GM12878 (cell line): ENCODE results near the gene SPRY4. TPM values are rescaled to one million over a fixed set of nuclear protein-coding genes. Genes with fewer than 3 reads are reported as not detected.
"Not testable (repeated sequence)": the region's sequence is repeated elsewhere in the genome, so short reads cannot be mapped to it uniquely, and the experiment has no call there.

ENCODE experiments used
- ATAC-seq: fragments of 200-7000 bp; cut with Tn5 transposase; 3 replicates; pipeline ENCODE4 v1.9.1; 2020; ENCODE audit warnings: mild to moderate bottlenecking, moderate library complexity
- BruUV-seq: library from RNA; stranded (reverse); fragments of 400-500 nt; replicated peaks from 2 replicates; lab custom pipeline; 2021; lab: Mats Ljungman, UMichigan
- CTCF ChIA-PET: fragments of 300-600 bp; sonication (Branson Sonifier 250); formaldehyde crosslinking; extraction: SDS; loops from one replicate; lab custom pipeline; 2021; ENCODE audit warnings: inconsistent platforms; lab: Yijun Ruan, JAX
- POLR2A ChIA-PET: fragments of 350-600 bp; formaldehyde crosslinking; extraction: SDS; loops from one replicate; lab custom pipeline; 2021; ENCODE audit warnings: inconsistent platforms; lab: Charles Lee
- RAD21 ChIA-PET: fragments of 300-600 bp; sonication (Branson Sonifier 250); formaldehyde crosslinking; loops from one replicate; lab custom pipeline; 2023; ENCODE audit warnings: antibody characterized with exemption; ENCODE audit not compliant: unreplicated experiment; lab: Charles Lee
- SMC1A ChIA-PET: fragments of 300-600 bp; sonication (Branson Sonifier 250); formaldehyde crosslinking; loops from one replicate; lab custom pipeline; 2023; ENCODE audit not compliant: unreplicated experiment, uncharacterized antibody; lab: Charles Lee
- DNase-seq: peaks from one replicate; pipeline ENCODE4 v3.0.0-alpha.2; 2011; ENCODE audit warnings: low read depth, low spot score
- FAIRE-seq: peaks from 3 replicates; lab custom pipeline; 2011; peaks lifted over from hg19 to GRCh38; lab: Jason Lieb, UNC
- H2AFZ ChIP-seq: 2 replicates; pipeline ENCODE4 v1.6.0; 2011; ENCODE audit warnings: low read depth, low read length, control low read depth; ENCODE audit not compliant: control insufficient read depth
- H3K27ac ChIP-seq: 2 replicates; pipeline ENCODE4 v1.5.1; 2011; ENCODE audit warnings: control low read depth; ENCODE audit not compliant: control insufficient read depth, insufficient read depth
- H3K27me3 ChIP-seq, 2 experiments: replicated peaks in 1 of 2; 2 replicates each; pipeline versions ENCODE4 v1.6.0 to v1.6.1; 2011; ENCODE audit warnings: low read length in 1 of 2; ENCODE audit not compliant: control insufficient read depth in 2 of 2, insufficient read depth in 2 of 2
- H3K36me3 ChIP-seq, 2 experiments: 2 replicates each; pipeline ENCODE4 v1.5.1; 2011; ENCODE audit warnings: low read length in 1 of 2; ENCODE audit not compliant: control insufficient read depth in 2 of 2, insufficient read depth in 2 of 2
- H3K4me1 ChIP-seq: 2 replicates; pipeline ENCODE4 v1.6.1; 2011; ENCODE audit warnings: mild to moderate bottlenecking, low read length, moderate library complexity, mixed read lengths; ENCODE audit not compliant: control insufficient read depth, insufficient read depth
- H3K4me2 ChIP-seq: 2 replicates; pipeline ENCODE4 v1.6.0; 2011; ENCODE audit warnings: control low read depth; ENCODE audit not compliant: control insufficient read depth, insufficient read depth
- H3K4me3 ChIP-seq: fragments of 200-600 bp; sonication (generic); 2 replicates; pipeline ENCODE4 v1.5.1; 2016
- H3K79me2 ChIP-seq: 2 replicates; pipeline ENCODE4 v1.6.0; 2011; ENCODE audit warnings: low read length; ENCODE audit not compliant: control insufficient read depth, insufficient read depth
- H3K9ac ChIP-seq: 2 replicates; pipeline ENCODE4 v1.8.0; 2011; ENCODE audit warnings: low read length, control low read depth, mixed read lengths; ENCODE audit not compliant: control insufficient read depth, insufficient read depth
- H3K9me3 ChIP-seq: replicated peaks from 3 replicates; pipeline ENCODE4 v1.5.1; 2011; ENCODE audit warnings: mild to moderate bottlenecking, low read length; ENCODE audit not compliant: control insufficient read depth, insufficient read depth
- H4K20me1 ChIP-seq: 2 replicates; pipeline ENCODE4 v1.6.0; 2011; ENCODE audit not compliant: control insufficient read depth, insufficient read depth
- CBX3 ChIP-seq: fragments of 200-600 bp; sonication (generic); IDR thresholded peaks from 2 replicates; pipeline ENCODE4 v1.6.1; 2016; ENCODE audit warnings: low read depth, borderline replicate concordance
- PRDM15 ChIP-seq: fragments of 450-650 bp; formaldehyde crosslinking; IDR thresholded peaks from 2 replicates; pipeline ENCODE4 v1.4.0; 2020; ENCODE audit warnings: mild to moderate bottlenecking, moderate library complexity
- WGBS: methylation state at CpG from one replicate; pipeline ENCODE4 v1.1.6; 2016; ENCODE audit warnings: low lambda C conversion rate; ENCODE audit not compliant: insufficient replicate concordance, insufficient coverage; ENCODE audit errors: missing lambda C conversion rate; 5-methylcytosine and 5-hydroxymethylcytosine counted together
- in situ Hi-C: fragments of 300-500 bp; cut with MboI; formaldehyde crosslinking; loops from 9 replicates; pipeline ENCODE4 v1.14.3; 2018; ENCODE audit warnings: mixed read lengths
- intact Hi-C: fragments of 100-400 bp; cut with micrococcal nuclease; formaldehyde crosslinking; loops from one replicate; pipeline ENCODE4 v1.14.2; 2022; ENCODE audit not compliant: unreplicated experiment
- polyA plus RNA-seq, 11 experiments: library from polyadenylated mRNA; depleted of rRNA in 4 of 11; unstranded in 6 of 11; stranded (reverse) in 5 of 11; fragments of >200 nt; fragmentation: Nextera tagmentation in 4 of 11; fragmentation: Illumina TruSeq in 1 of 11; extraction: Ambion mirVana in 4 of 11; extraction: Trizol in 1 of 11; gene quantifications; 1 replicate in 1 of 11; 2 replicates in 10 of 11; pipeline versions ENCODE4 v1.2.1 to v1.2.3, GENCODE V29; 2011 to 2016; ENCODE audit warnings: inconsistent platforms in 2 of 11, missing spikeins in 2 of 11, low read depth in 1 of 11
- total RNA-seq, 4 experiments: library from RNA; depleted of rRNA in 3 of 4; stranded (reverse); fragments of >200 nt in 3 of 4; fragmentation: Illumina TruSeq in 1 of 4; extraction: Trizol in 1 of 4; gene quantifications; 2 replicates each; pipeline versions ENCODE4 v1.2.1 to v1.2.3, GENCODE V29; 2013 to 2021

The SPRY4 gene
- total and polyA plus RNA-seq, 10 of the 15 experiments (the other 5 are each of a cell fraction or from before 2014, with no cell fraction given) = 0.04 to 1.4 (median 0.18) TPM; not detected in 1

GRCh38 chr5:142298789-142299188 lies 26.0 kb downstream of the SPRY4 start (continued):
- TF ChIP-seq PRDM15 (CRISPR knock-in tag) (no peak), CBX3 (no peak)
- TF ChIP-seq, all 136 proteins: peak for 0

- intact Hi-C loops, POLR2A ChIA-PET, H3K4me3 ChIP-seq, ATAC-seq, BruUV-seq, H3K79me2 ChIP-seq, RAD21 ChIA-PET, H4K20me1 ChIP-seq, H3K4me1 ChIP-seq, H2AFZ ChIP-seq, FAIRE-seq, H3K4me2 ChIP-seq, in situ Hi-C loops, H3K9me3 ChIP-seq, H3K27me3 ChIP-seq, H3K36me3 ChIP-seq, H3K27ac ChIP-seq, DNase-seq, H3K9ac ChIP-seq: not testable (repeated sequence)
- WGBS = 52% methylated on average over 4 of the region's 5 CpGs
- SMC1A ChIA-PET = interaction anchor here (1.0 kb wide), 2 partner anchors 9 to 13 kb away, joined by 3 to 4 read pairs; no protein-coding TSS in a partner anchor
- CTCF ChIA-PET = interaction anchor here (0.7 kb wide), 1 partner anchor 13 kb away, joined by 5 read pairs; no protein-coding TSS in a partner anchor
Observed at GRCh38 chr5:142297786-142298185, 27.0 kb downstream of the SPRY4 start.
